Stimulated activated CD8-positive, alpha-beta memory T cell treated with anti-CD3 and anti-CD28 coated beads, Interleukin-12 subunit alpha, Interleukin-12 subunit beta, amount 100 ng/mL, for 1 hour (primary cell): ENCODE results near the gene SLC30A1.
"Not testable (repeated sequence)": the region's sequence is repeated elsewhere in the genome, so short reads cannot be mapped to it uniquely, and the experiment has no call there.

Experiments
- DNase-seq: peaks from one replicate; pipeline ENCODE4 v3.0.0-alpha.2; 2020; ENCODE audit warnings: low read depth

SLC30A1 gene

GRCh38 chr1:211583011-211583992, 4.3 kb upstream of the SLC30A1 start:
- no peak for DNase-seq

GRCh38 chr1:211581526-211581925, 2.6 kb upstream of the SLC30A1 start:
- no peak for DNase-seq

GRCh38 chr1:211580303-211580687, 1.3 kb upstream of the SLC30A1 start:
- no peak for DNase-seq

GRCh38 chr1:211579440-211580302, 710 bp upstream of the SLC30A1 start:
- peak; percentile 64 for DNase-seq

- DNase-seq: peak; percentile 56
Observed at GRCh38 chr1:211577819-211578639, 932 bp downstream of the SLC30A1 start.

GRCh38 chr1:211577277-211577818, 1.6 kb downstream of the SLC30A1 start:
- DNase-seq: no peak

GRCh38 chr1:211576717-211577116, 2.2 kb downstream of the SLC30A1 start:
- no peak for DNase-seq

GRCh38 chr1:211574705-211575104, 4.3 kb downstream of the SLC30A1 start:
- no peak for DNase-seq

GRCh38 chr1:211571998-211572397, 7.0 kb downstream of the SLC30A1 start:
- no peak for DNase-seq

GRCh38 chr1:211570378-211570777, 8.6 kb downstream of the SLC30A1 start:
- DNase-seq: not testable (repeated sequence)

GRCh38 chr1:211566431-211567025, 12.4 kb downstream of the SLC30A1 start:
- DNase-seq: no peak

- no peak for DNase-seq
Observed at GRCh38 chr1:211564084-211564483, 14.9 kb downstream of the SLC30A1 start.

- DNase-seq: no peak
Observed at GRCh38 chr1:211559222-211560010, 19.5 kb downstream of the SLC30A1 start.

- no peak for DNase-seq
Observed at GRCh38 chr1:211557894-211558625, 20.9 kb downstream of the SLC30A1 start.

GRCh38 chr1:211553549-211553948, 25.4 kb downstream of the SLC30A1 start:
- DNase-seq: no peak

- DNase-seq: no peak
Observed at GRCh38 chr1:211551638-211552460, 27.1 kb downstream of the SLC30A1 start.

GRCh38 chr1:211549092-211549711, 29.8 kb downstream of the SLC30A1 start:
- DNase-seq: no peak
